ENCODE measurements around the gene SP9.
"Not testable (repeated sequence)": the region's sequence is repeated elsewhere in the genome, so short reads cannot be mapped to it uniquely, and the experiment has no call there.

The SP9 gene

GRCh38 chr2:174344716-174345461 lies 10.1 kb downstream of the SP9 start:
- peak; percentile 66 for DNase-seq (ENCODE audit: low spot score)

DNA sequence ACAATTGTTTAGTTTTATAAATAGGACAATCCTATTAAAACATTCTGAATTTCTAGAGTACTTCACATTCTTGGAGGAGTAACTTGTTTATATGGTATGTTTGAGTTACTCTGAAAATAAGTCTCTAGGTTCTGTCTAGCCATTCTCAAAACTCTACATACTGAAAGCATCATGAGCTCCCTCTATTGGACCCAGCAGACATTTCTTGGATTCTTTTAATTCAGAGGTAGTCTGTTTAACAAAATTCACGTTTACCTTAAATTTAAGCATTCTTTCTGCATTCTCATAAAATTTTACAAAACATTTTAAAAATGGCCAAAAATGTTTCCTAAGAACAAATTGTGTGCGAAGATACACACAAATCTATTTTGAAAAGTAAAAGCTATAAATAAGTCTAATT lies 15.3 kb downstream of the SP9 start:
- peak; percentile 25 for DNase-seq (ENCODE audit: low spot score)

DNA sequence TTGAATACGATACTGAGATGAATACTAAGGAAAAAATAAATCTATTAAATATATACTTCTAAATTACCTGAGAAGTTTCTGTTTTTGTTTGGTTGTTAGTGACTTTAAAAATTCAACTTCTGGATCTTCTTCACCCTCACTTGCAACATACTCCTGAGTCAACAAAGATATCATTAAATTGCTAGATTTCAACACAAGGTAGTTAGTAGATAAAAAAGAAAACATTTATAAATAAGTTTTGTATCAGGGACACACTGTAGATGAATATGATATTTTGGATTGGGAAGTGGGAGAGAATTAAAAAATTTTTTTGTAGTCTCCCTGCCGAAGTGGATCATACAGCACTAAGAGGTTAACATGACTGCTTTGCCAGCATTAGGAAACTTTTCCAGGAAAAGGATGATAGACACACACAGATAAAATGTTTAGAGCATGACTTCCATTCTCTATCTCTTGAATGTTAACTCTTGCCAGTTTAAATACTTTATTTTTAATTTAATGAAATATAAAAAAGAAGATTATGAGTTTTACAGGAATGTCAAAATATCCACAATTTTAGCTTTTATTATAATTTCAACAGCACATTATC lies 15.9 kb downstream of the SP9 start:
- DNase-seq (ENCODE audit: low spot score), result no peak

DNA sequence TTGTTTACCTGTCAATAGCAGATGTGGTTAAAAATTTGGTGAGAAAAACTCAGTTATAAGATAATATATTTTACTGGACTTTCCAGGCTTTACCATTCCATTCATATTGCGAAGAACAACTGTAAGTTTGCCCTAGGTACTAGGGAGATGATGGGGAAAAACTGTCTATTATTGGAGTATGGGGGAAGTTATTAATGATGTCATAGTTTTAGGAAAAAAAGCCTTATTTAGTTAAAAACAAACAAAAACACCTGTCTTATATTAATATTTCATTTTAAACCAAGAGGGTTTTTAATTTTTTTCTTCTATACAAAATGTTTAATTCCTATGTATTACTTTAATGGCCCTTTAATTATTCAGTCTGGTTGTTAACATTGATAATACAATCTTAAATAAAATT lies 18.2 kb downstream of the SP9 start:
- no peak for DNase-seq (ENCODE audit: low spot score)

DNA sequence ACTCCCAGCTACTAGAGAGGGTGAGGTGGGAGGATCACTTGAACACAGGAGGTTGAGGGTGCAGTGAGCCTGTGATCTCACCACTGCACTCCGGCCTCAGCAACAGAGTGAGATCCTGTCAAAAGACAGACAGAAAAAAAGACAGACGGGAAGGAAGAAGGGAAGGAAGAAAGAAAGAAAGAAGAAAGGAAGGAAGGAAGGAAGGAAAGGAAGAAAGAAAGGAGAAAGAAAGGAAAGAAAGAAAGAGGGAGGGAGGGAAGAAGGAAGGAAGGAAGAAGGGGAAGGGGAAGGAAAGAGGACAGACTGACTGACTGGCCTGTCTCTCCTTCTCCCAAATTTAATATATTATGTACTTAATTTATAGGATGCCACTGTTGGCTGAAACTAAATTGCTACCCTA lies 21.6 kb downstream of the SP9 start:
- DNase-seq (ENCODE audit: low spot score), result no peak

DNA sequence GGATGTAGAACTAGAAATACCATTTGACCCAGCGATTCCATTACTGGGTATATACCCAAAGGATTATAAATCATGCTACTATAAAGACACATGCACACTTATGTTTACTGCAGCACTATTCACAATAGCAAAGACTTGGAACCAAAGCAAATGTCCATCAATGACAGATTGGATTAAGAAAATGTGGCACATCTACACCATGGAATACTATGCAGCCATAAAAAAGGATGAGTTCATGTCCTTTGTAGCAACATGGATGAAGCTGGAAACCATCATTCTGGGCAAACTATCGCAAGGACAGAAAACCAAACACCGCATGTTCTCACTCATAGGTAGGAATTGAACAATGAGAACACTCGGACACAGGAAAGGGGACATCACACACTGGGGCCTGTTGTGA lies 24.9 kb downstream of the SP9 start:
- not testable (repeated sequence) for DNase-seq (ENCODE audit: low spot score)

DNA sequence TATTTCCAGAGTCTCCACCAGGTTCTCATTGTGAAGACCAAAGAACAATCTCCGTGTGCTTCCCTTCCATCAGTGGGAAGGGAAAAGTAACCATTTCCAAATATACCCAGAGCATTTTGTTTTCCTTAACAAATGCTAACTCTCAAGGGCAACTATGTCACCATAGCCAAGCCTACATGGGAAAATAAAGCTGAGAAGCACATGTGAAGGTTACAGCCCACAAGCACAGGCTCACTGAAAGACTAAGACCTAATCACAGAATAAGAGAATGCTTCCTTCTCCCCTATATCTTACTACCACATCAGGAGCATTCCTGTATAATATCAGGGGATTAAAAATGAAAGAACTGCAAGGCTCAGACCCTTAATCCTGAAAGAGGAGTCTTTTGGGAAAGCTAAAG lies 28.2 kb downstream of the SP9 start:
- DNase-seq (ENCODE audit: low spot score), result no peak

DNA sequence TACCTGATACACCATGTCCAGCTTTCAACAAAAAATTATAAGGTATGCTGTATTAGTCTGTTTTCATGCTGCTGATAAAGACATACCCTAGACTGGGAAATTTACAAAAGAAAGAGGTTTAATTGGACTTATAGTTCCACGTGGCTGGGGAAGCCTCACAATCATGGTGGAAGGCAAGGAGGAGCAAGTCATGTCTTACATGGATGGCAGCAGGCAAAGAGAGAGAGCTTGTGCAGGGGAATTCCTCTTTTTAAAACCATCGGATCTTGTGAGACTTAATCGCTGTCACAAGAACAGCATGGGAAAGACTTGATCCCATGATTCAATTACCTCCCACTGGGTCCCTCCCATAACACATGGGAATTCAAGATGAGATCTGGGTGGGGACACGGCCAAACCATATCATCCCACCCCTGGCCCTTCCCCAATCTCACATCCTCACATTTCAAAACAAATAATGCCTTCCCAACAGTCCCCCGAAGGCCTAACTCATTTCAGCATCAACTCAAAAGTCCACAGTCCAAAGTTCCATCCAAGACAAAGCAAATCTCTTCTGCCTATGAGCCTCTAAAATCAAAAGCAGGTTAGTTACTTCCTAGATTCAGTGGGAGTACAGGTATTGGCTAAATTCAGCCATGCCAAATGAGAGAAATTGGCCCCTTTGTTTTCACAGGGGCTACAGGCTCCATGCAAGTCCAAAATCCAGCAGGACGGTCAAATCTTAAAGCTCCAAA lies 28.9 kb downstream of the SP9 start:
- DNase-seq (ENCODE audit: low spot score), result not testable (repeated sequence)

DNA sequence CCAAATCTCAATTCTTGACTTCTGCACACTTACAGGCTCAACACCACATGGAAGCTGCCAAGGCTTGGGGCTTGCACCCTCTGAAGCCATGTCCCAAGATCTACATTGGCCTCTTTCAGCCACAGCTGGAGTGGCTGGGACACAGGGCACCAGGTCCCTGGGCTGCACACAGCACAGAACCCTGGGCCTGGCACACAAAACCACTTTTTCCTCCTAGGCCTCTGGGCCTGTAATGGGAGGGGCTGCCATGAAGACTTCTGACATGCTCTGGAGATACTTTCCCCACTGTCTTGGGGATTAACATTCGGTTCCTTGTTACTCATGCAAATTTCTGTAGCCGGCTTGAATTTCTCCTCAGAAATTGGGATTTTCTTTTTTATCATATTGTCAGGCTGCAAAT lies 29.9 kb downstream of the SP9 start:
- DNase-seq (ENCODE audit: low spot score), result no peak

GRCh38 chr2:174365571-174365970 lies 30.8 kb downstream of the SP9 start:
- DNase-seq (ENCODE audit: low spot score), result no peak

GRCh38 chr2:174368691-174369090 lies 33.9 kb downstream of the SP9 start:
- DNase-seq (ENCODE audit: low spot score), result no peak

DNA sequence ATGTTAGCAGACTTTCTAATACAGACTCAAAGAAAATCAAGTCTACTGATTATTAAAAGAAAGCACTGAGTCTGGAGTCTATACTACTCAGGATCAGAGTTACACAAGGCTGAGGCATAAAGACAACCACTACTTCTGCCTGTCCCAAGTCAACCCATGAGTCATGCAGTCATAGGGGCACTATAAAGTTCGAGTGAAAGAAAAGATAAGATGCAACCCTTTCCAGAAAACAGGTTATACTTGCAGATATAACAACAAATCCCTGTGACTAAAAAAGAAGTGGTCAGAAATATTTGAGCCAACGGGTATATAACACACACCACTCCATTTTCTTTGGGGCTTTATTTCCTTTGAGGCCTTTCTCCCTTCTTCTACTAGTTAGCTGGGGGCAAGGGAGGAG lies 42.2 kb downstream of the SP9 start:
- no peak for DNase-seq (ENCODE audit: low spot score)

DNA sequence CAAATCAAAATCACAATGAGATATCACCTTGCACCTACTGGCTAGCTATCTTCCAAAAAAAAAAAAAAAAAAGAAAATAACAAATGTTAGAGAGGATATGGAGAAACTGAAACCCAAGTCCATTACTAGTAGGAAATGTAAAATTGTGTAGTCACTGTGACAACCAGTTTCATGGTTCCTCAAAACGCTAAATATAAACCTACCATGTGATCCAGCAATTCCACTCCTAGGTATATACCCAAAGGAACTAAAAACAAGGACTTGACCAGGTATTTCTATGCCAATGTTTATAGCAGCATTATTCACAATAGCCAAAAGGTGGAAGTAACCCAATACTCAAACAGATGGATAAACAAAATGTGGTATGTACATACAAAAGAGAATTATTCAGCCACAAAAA lies 49.0 kb downstream of the SP9 start:
- DNase-seq (ENCODE audit: low spot score), result no peak

GRCh38 chr2:174385201-174385600 lies 50.4 kb downstream of the SP9 start:
- no peak for DNase-seq (ENCODE audit: low spot score)
